Mesenchymal stem cell (in vitro differentiated cells and primary cell): ENCODE results near the gene ITPKB.

Experiments
- DNase-seq: peaks from one replicate; pipeline ENCODE4 v3.0.0-alpha.2; 2013
- H2AFZ ChIP-seq: one replicate; pipeline ENCODE4 v1.6.1; 2013; ENCODE audit warnings: low read depth, mild to moderate bottlenecking, control low read depth, inconsistent platforms, low read length, moderate library complexity
- H2AK5ac ChIP-seq: 2 replicates; pipeline ENCODE4 v1.6.1; 2013; ENCODE audit warnings: low read length, moderate library complexity, mild to moderate bottlenecking, inconsistent platforms; ENCODE audit not compliant: severe bottlenecking
- H2BK120ac ChIP-seq: one replicate; pipeline ENCODE4 v1.6.1; 2013; ENCODE audit warnings: low read depth, mild to moderate bottlenecking, inconsistent platforms, low read length, moderate library complexity
- H2BK12ac ChIP-seq, 2 experiments: one replicate each; pipeline ENCODE4 v1.6.1; 2013; ENCODE audit warnings: inconsistent platforms in 2 of 2, low read length in 2 of 2, mild to moderate bottlenecking in 2 of 2, moderate library complexity in 2 of 2, control low read depth in 1 of 2
- H2BK15ac ChIP-seq: one replicate; pipeline ENCODE4 v1.6.1; 2013; ENCODE audit warnings: mild to moderate bottlenecking, low read depth, inconsistent platforms; ENCODE audit not compliant: poor library complexity, severe bottlenecking
- H2BK5ac ChIP-seq: 2 replicates; pipeline ENCODE4 v1.6.1; 2013; ENCODE audit warnings: low read depth, mild to moderate bottlenecking, low read length, control low read depth, inconsistent platforms; ENCODE audit not compliant: poor library complexity, severe bottlenecking
- H3K14ac ChIP-seq, 2 experiments: one replicate each; pipeline ENCODE4 v1.6.1; 2013; ENCODE audit warnings: inconsistent platforms in 2 of 2, low read length in 2 of 2, control low read depth in 1 of 2, mild to moderate bottlenecking in 1 of 2, moderate library complexity in 1 of 2
- H3K18ac ChIP-seq, 2 experiments: one replicate each; pipeline ENCODE4 v1.6.1; 2013; ENCODE audit warnings: inconsistent platforms in 2 of 2, low read length in 2 of 2, control low read depth in 1 of 2, low read depth in 1 of 2, mild to moderate bottlenecking in 1 of 2
- H3K23ac ChIP-seq, 2 experiments: one replicate each; pipeline ENCODE4 v1.6.1; 2013; ENCODE audit warnings: inconsistent platforms in 2 of 2, low read length in 2 of 2, mild to moderate bottlenecking in 2 of 2, moderate library complexity in 2 of 2, control low read depth in 1 of 2
- H3K27ac ChIP-seq: 2 replicates; pipeline ENCODE4 v1.5.1; 2013; ENCODE audit warnings: mild to moderate bottlenecking, moderate library complexity, low read length, control low read depth, inconsistent platforms; ENCODE audit not compliant: poor library complexity, severe bottlenecking
- H3K27me3 ChIP-seq, 2 experiments: 2 replicates each; pipeline versions ENCODE4 v1.6.1 to v1.7.0; 2013; ENCODE audit warnings: low read length in 2 of 2, mild to moderate bottlenecking in 2 of 2, moderate library complexity in 2 of 2, control low read depth in 1 of 2, inconsistent platforms in 1 of 2; ENCODE audit not compliant: control insufficient read depth in 1 of 2, insufficient read depth in 1 of 2
- H3K36me3 ChIP-seq, 2 experiments: 2 replicates each; pipeline versions ENCODE4 v1.6.1 to v1.7.0; 2013; ENCODE audit warnings: low read length in 2 of 2, control low read depth in 1 of 2, inconsistent platforms in 1 of 2, low read depth in 1 of 2, mild to moderate bottlenecking in 1 of 2; ENCODE audit not compliant: insufficient read depth in 2 of 2, control insufficient read depth in 1 of 2
- H3K4ac ChIP-seq, 2 experiments: one replicate each; pipeline ENCODE4 v1.6.1; 2013; ENCODE audit warnings: inconsistent platforms in 2 of 2, low read length in 2 of 2, mild to moderate bottlenecking in 2 of 2, moderate library complexity in 2 of 2, control low read depth in 1 of 2, low read depth in 1 of 2
- H3K4me1 ChIP-seq: 2 replicates; pipeline ENCODE4 v1.6.1; 2013; ENCODE audit warnings: low read depth, low read length, control low read depth; ENCODE audit not compliant: control insufficient read depth, insufficient read depth
- H3K4me2 ChIP-seq: 2 replicates; pipeline ENCODE4 v1.6.1; 2013; ENCODE audit warnings: low read length, mild to moderate bottlenecking, inconsistent platforms; ENCODE audit not compliant: poor library complexity, severe bottlenecking
- H3K4me3 ChIP-seq, 2 experiments: 2 replicates each; pipeline versions ENCODE4 v1.5.1 to v1.7.0; 2013; ENCODE audit warnings: low read length in 2 of 2, mild to moderate bottlenecking in 2 of 2, control low read depth in 1 of 2, low read depth in 1 of 2; ENCODE audit not compliant: insufficient read depth in 1 of 2
- H3K79me1 ChIP-seq: replicated peaks from 2 replicates; pipeline ENCODE4 v1.6.1; 2013; ENCODE audit warnings: mild to moderate bottlenecking, control low read depth, low read length, inconsistent platforms; ENCODE audit not compliant: poor library complexity, severe bottlenecking
- H3K9ac ChIP-seq: 2 replicates; pipeline ENCODE4 v1.7.0; 2013; ENCODE audit warnings: mild to moderate bottlenecking, low read length, moderate library complexity
- H3K9me3 ChIP-seq: 2 replicates; pipeline ENCODE4 v1.7.0; 2013; ENCODE audit warnings: mild to moderate bottlenecking, low read length; ENCODE audit not compliant: control insufficient read depth
- H4K8ac ChIP-seq: one replicate; pipeline ENCODE4 v1.6.1; 2013; ENCODE audit warnings: inconsistent platforms, mild to moderate bottlenecking, low read length, moderate library complexity
- H4K91ac ChIP-seq: one replicate; pipeline ENCODE4 v1.6.1; 2013; ENCODE audit warnings: mild to moderate bottlenecking, low read length, inconsistent platforms
- WGBS: methylation state at CpG from one replicate; pipeline ENCODE4 v1.1.7; 2013; ENCODE audit warnings: mixed read lengths; 5-methylcytosine and 5-hydroxymethylcytosine counted together

The ITPKB gene

DNA sequence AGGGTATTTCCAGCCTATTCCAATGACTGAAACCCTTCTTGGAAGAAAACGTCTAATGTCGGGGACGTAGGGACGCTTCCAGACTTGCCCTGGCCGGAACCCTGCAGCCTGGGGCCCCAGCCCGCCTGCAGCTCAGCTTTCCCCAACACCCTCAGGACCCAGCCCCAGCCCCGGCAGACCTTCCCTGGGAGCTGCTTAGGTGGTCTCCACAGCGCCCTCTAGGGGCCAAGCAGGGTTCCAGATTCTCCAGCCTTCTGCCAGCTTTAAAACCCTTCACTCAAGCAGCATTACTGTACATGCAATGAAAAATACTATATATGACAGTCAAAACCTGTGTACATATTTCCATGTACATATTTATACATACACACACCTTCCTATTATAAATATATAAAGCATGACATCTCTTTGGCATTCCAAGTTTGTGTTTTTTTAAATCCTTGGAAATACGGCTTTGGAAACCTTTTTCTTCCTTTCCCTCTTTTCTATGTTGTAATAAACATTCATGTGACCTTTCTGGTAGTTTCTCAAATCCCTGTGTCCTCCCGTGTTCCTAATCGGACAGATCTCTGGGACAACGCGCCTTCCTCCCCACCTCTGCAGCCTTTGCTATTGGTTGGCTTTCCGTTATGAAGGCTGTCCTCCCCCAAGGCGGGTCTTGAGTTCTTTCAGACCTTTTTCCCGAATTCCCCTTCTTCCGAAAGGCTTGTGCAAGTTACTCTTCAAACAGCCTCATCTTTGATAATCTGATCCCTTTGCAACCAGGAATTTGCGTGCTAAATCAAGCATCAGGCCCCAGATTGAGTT, 130.2 kb downstream of the ITPKB start:
- Histone ChIP-seq H3K23ac (no peak overlapping the region), H3K27me3 (peaks cover 25 to 42% of the 10 kb centered on the region in 2 experiments), H2AFZ (no peak overlapping the region), H2AK5ac (no peak overlapping the region), H3K9me3 (no peaks in the 10 kb centered on the region), H3K4ac (no peak overlapping the region), H2BK12ac (no peak overlapping the region), H3K27ac (no peak overlapping the region), H3K4me1 (no peaks in the 10 kb centered on the region), H3K79me1 (no peaks in the 10 kb centered on the region), H4K8ac (no peak overlapping the region), H3K4me2 (no peak overlapping the region), H3K36me3 (no peaks in the 10 kb centered on the region), H4K91ac (no peak overlapping the region), H3K9ac (no peak overlapping the region), H2BK5ac (no peak overlapping the region), H3K4me3 (no peak overlapping the region), H2BK15ac (no peak overlapping the region), H2BK120ac (no peak overlapping the region), H3K14ac (no peak overlapping the region), H3K18ac (no peak overlapping the region)
- 69% methylated on average over 17 of the region's 18 CpGs for WGBS
- peak; percentile 49 for DNase-seq

DNA sequence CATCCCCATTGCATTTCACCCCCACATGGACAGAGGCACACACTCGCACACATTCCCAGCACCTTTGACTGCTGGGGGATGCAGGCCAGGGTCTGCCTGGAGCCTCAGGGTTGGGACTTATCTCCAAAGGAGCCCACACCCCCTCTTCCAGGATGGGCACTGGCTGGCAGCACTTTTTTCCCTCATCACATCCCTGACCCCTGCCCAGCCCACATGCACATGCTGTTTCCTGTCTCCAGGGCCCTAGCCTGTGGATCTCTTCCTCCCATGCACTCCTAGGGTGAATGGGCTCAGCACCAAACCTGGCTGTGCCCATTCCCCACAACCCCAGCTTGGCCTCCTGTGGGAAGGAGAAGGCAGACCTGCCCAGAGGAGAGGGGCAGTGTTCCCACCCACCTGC, 131.3 kb downstream of the ITPKB start:
- H3K14ac ChIP-seq = no peak overlapping the region
- no peak overlapping the region for H2BK5ac ChIP-seq
- H2AK5ac ChIP-seq = no peak overlapping the region
- H4K91ac ChIP-seq = no peak overlapping the region
- 95% methylated on average over 1 of the region's 1 CpG for WGBS
- H3K27ac ChIP-seq = no peak overlapping the region
- no peak overlapping the region for H3K9ac ChIP-seq
- DNase-seq = no peak
- H3K27me3 ChIP-seq = peaks cover 24 to 50% of the 10 kb centered on the region in 2 experiments
- H2AFZ ChIP-seq = no peak overlapping the region
- no peaks in the 10 kb centered on the region for H3K36me3 ChIP-seq
- H3K4me1 ChIP-seq = no peaks in the 10 kb centered on the region
- no peak overlapping the region for H4K8ac ChIP-seq
- H3K23ac ChIP-seq = no peak overlapping the region
- H3K4ac ChIP-seq = no peak overlapping the region
- H3K4me3 ChIP-seq = no peak overlapping the region
- no peaks in the 10 kb centered on the region for H3K79me1 ChIP-seq
- H3K4me2 ChIP-seq = no peak overlapping the region
- no peak overlapping the region for H2BK120ac ChIP-seq
- no peaks in the 10 kb centered on the region for H3K9me3 ChIP-seq
- H2BK15ac ChIP-seq = no peak overlapping the region
- H2BK12ac ChIP-seq = no peak overlapping the region
- H3K18ac ChIP-seq = no peak overlapping the region

DNA sequence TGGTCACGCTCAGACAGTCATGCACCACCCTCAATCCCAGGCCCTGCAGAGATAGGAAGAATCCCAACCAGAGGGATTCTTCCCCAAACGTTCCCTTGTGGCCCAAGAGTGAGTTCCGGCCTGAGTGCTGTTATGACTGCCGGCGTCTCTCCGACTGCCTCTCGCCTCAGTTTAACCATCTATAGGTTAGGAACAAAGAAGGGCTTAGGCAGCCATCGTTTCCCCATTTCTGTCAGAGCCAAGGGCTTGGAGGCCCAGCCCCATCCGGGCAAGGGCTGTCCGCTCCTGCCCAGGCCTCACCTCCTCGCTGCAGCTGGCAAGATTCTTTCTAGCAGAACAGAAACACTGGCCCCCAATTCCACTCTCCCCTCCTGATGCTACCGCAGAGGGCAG, 131.8 kb downstream of the ITPKB start:
- Histone ChIP-seq H3K4me2 (no peak overlapping the region), H2BK120ac (no peak overlapping the region), H2BK12ac (no peak overlapping the region), H3K9me3 (no peaks in the 10 kb centered on the region), H3K27ac (no peak overlapping the region), H3K4ac (no peak overlapping the region), H3K4me1 (peaks cover 3% of the 10 kb centered on the region), H3K36me3 (no peaks in the 10 kb centered on the region), H3K79me1 (no peaks in the 10 kb centered on the region), H3K18ac (no peak overlapping the region), H3K27me3 (peaks cover 19 to 50% of the 10 kb centered on the region in 2 experiments), H4K8ac (no peak overlapping the region), H3K9ac (no peak overlapping the region), H2BK15ac (no peak overlapping the region), H3K4me3 (no peak overlapping the region), H3K14ac (no peak overlapping the region), H4K91ac (no peak overlapping the region), H2BK5ac (no peak overlapping the region), H2AFZ (no peak overlapping the region), H3K23ac (no peak overlapping the region), H2AK5ac (no peak overlapping the region)
- no peak for DNase-seq
- WGBS = 90% methylated on average over 12 of the region's 12 CpGs

DNA sequence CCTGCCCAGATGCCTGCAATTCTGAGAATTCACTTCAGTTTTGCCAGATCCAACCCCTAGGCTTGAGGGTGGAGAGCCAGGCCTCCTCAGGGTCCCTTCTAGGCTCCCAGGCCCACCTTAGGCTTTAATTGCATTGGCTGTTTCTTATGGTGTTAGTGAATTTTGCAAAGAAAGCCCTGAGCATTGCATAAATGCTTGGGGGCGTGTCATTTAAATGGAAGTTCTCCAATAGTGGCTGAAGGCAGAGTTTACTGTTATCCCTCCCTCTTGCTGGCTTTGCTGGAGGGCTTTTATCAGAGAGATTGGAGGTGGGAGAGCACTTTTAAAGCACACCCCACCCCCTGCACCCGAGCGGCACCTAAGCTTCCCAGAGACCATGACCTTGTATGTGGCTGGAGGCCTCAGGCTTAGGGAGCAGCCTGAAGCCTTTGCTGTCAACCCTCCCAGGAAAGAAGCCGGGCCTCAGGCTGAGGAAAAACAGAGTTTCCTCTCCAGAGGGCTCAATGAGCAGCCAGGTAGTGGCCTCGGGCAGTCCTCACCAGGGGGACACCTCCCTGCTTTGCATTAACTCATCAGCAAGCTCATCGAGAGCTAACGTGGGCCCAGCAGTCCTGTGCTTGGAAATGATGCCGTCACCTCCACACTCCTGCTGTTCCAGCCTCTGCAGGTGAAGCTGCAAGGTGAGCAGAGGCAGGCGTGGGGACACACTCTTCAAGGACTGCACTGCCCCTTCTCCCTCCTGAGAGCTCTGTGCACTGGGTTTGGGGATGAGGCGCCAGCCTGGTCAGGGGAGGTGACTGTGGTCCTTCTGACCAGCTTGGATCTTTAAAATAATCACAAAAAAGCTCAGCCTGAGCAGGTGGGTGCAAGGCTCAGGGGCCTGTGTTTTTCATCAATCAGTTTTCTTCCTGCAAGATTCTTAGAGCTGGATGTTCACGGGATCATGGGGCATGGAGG, 132.5 kb downstream of the ITPKB start:
- Histone ChIP-seq H2AFZ (no peak overlapping the region), H3K18ac (no peak overlapping the region), H3K23ac (no peak overlapping the region), H3K4me2 (no peak overlapping the region), H2AK5ac (no peak overlapping the region), H3K9me3 (no peaks in the 10 kb centered on the region), H3K14ac (no peak overlapping the region), H4K91ac (no peak overlapping the region), H4K8ac (no peak overlapping the region), H2BK5ac (no peak overlapping the region), H2BK15ac (no peak overlapping the region), H2BK12ac (no peak overlapping the region), H3K4me3 (no peak overlapping the region), H3K27ac (no peak overlapping the region), H3K4me1 (peaks cover 5% of the 10 kb centered on the region), H3K9ac (no peak overlapping the region), H3K36me3 (no peaks in the 10 kb centered on the region), H3K4ac (no peak overlapping the region), H3K79me1 (no peaks in the 10 kb centered on the region), H2BK120ac (no peak overlapping the region), H3K27me3 (peaks cover 17 to 55% of the 10 kb centered on the region in 2 experiments)
- DNase-seq = no peak
- 76% methylated on average over 11 of the region's 11 CpGs for whole genome bisulfite sequencing
